ENCODE data around the gene NOS1AP. TPM values are rescaled to one million over a fixed set of nuclear protein-coding genes. Genes with fewer than 3 reads are reported as not detected.

Gene NOS1AP
- total and polyA plus RNA-seq, 12 donors = 0.37 to 12.0 (median 3.1) TPM

- H3K27ac ChIP-seq = no peak overlapping the region
- 68 to 94% (median 79%) methylated on average over 1 of the region's 1 CpG for WGBS, 4 donors
- no peak for TF ChIP-seq POLR2A (IDR thresholded peaks at IDR 0.05)
- TF ChIP-seq CTCF (IDR thresholded peaks at IDR 0.05) = no peak
- intact Hi-C loops (cut with DNase I) = no loop called here
- no peak overlapping the region for H3K4me3 ChIP-seq
- no peaks in the 10 kb centered on the region for H3K9me3 ChIP-seq (replicated peaks in 1 of 3)
- DNase-seq = no peak
- H3K27me3 ChIP-seq = no peaks in the 10 kb centered on the region
- no peaks in the 10 kb centered on the region for H3K36me3 ChIP-seq (replicated peaks in 1 of 2)
- peaks cover 0 to 4% of the 10 kb centered on the region in 2 donors for H3K4me1 ChIP-seq (replicated peaks in 1 of 2)
These were observed 190.5 kb downstream of the NOS1AP start for GRCh38 chr1:162259894-162260455.

DNA sequence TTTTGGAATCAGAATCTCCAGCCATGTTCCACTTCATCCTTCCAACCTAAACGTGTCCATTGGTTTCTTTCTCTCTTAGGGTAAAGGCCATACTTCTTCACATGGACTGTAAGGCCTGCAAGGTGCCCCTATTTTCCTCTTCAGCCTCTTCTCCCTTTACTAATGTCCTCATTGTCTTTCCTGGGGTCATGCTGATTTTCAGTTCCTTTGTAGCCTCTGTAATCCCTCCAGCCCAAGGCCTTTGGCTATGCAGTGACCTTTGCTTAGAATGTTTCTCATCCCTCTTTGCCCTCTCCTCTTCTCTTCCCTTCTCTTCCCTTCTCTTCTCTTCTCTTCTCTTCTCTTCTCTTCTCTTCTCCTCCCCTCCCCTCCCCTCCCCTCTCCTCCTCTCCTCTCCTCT, 194.6 kb downstream of the NOS1AP start:
- intact Hi-C loops (cut with DNase I) = no loop called here
- H3K27me3 ChIP-seq = no peaks in the 10 kb centered on the region
- H3K27ac ChIP-seq = no peak overlapping the region
- WGBS, 4 donors = 88 to 100% (median 93%) methylated on average over 1 of the region's 1 CpG
- no peak for DNase-seq
- TF ChIP-seq POLR2A (IDR thresholded peaks at IDR 0.05) (no peak), CTCF (IDR thresholded peaks at IDR 0.05) (no peak)
- H3K36me3 ChIP-seq (replicated peaks in 1 of 2) = no peaks in the 10 kb centered on the region
- H3K4me1 ChIP-seq (replicated peaks in 1 of 2) = no peaks in the 10 kb centered on the region
- no peak overlapping the region for H3K4me3 ChIP-seq
- no peaks in the 10 kb centered on the region for H3K9me3 ChIP-seq (replicated peaks in 1 of 3)

GRCh38 chr1:162265983-162266382, 196.5 kb downstream of the NOS1AP start:
- Histone ChIP-seq H3K27me3 (no peaks in the 10 kb centered on the region), H3K4me3 (no peak overlapping the region), H3K9me3 (replicated peaks in 1 of 3) (no peaks in the 10 kb centered on the region), H3K4me1 (replicated peaks in 1 of 2) (no peaks in the 10 kb centered on the region), H3K36me3 (replicated peaks in 1 of 2) (no peaks in the 10 kb centered on the region), H3K27ac (no peak overlapping the region)
- no peak for TF ChIP-seq CTCF (IDR thresholded peaks at IDR 0.05)
- no peak for TF ChIP-seq POLR2A (IDR thresholded peaks at IDR 0.05)
- intact Hi-C loops (cut with DNase I) = no loop called here
- WGBS, 4 donors = 74 to 90% (median 83%) methylated on average over 4 of the region's 4 CpGs
- no peak for DNase-seq

DNA sequence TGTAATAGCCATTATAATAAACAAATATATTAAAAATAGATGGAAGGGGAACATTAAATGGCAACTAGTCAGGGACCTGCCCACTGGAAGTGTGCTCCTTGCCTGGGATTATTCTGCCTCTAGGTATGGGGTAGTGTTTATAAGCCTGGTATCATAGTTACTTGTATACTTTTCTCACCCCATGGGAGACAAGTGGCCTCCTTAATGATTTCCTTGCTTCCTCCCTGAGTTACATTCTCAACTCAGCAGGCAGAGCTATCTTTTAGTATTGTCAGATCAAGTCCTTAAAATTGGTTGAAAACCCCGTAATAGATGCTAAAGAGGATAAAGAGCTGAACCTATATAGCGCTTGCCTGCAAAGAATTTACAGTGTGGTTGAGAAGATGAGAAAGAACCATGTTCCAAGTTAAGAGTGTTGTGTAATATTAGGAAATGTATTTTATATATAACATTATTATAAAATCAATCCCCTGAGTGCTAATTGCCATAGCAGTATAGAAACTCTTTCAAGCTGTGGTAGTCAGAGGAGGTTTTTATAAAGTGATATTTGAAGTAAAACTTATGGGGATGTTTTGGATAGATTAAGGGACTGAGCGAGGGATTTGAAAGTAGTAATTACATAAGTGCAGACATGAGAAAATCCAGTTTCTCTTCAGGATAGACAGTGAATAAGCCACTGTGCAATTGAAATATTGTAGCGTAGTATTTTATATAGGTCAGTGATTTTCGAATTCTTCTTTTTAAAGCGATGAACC, 200.7 kb downstream of the NOS1AP start:
- intact Hi-C loops (cut with DNase I) = loop anchor here in 1 of 2 donors (5.0 to 10.0 kb wide), 2 partner anchors 213 to 225 kb away; partner anchors contain the start of gene UHMK1
- WGBS, 4 donors = 91 to 97% (median 93%) methylated on average over 6 of the region's 6 CpGs
- no peak for DNase-seq

More for the DNA sequence above, 200.7 kb downstream of the NOS1AP start:
- no peak overlapping the region for H3K4me3 ChIP-seq
- no peaks in the 10 kb centered on the region for H3K4me1 ChIP-seq (replicated peaks in 1 of 2)
- TF ChIP-seq POLR2A (IDR thresholded peaks at IDR 0.05) = no peak
- no peak for TF ChIP-seq CTCF (IDR thresholded peaks at IDR 0.05)
- H3K36me3 ChIP-seq (replicated peaks in 1 of 2) = no peaks in the 10 kb centered on the region
- H3K27ac ChIP-seq = no peak overlapping the region
- H3K9me3 ChIP-seq (replicated peaks in 1 of 3) = no peaks in the 10 kb centered on the region
- H3K27me3 ChIP-seq = no peaks in the 10 kb centered on the region
